ENCODE measurements around the gene NFKBIE. TPM values are rescaled to one million over a fixed set of nuclear protein-coding genes. Genes with fewer than 3 reads are reported as not detected.

Gene NFKBIE
- total and polyA plus RNA-seq, 4 donors, result 3.7 to 4.9 (median 4.7) TPM

GRCh38 chr6:44302856-44303255, 37.5 kb upstream of the NFKBIE start (continued):
- TF ChIP-seq GABPA (IDR thresholded peaks at IDR 0.05 in 1 of 2, conservative IDR thresholded peaks at IDR 0.05 in 1 of 2) (no peak), NR2F2 (IDR thresholded peaks at IDR 0.05) (no peak), HNF4A (conservative IDR thresholded peaks at IDR 0.05) (no peak)
- TF ChIP-seq, protein P1, sequence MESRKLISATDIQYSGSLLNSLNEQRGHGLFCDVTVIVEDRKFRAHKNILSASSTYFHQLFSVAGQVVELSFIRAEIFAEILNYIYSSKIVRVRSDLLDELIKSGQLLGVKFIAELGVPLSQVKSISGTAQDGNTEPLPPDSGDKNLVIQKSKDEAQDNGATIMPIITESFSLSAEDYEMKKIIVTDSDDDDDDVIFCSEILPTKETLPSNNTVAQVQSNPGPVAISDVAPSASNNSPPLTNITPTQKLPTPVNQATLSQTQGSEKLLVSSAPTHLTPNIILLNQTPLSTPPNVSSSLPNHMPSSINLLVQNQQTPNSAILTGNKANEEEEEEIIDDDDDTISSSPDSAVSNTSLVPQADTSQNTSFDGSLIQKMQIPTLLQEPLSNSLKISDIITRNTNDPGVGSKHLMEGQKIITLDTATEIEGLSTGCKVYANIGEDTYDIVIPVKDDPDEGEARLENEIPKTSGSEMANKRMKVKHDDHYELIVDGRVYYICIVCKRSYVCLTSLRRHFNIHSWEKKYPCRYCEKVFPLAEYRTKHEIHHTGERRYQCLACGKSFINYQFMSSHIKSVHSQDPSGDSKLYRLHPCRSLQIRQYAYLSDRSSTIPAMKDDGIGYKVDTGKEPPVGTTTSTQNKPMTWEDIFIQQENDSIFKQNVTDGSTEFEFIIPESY (IDR thresholded peaks at IDR 0.05), result no peak

GRCh38 chr6:44301782-44302564, 36.6 kb upstream of the NFKBIE start:
- no peak overlapping the region for H3K4me3 ChIP-seq (ENCODE audit: low read depth in 1 of 3, low read length in 3 of 3)
- TF ChIP-seq MAX (IDR thresholded peaks at IDR 0.05) (no peak), HNF4A (conservative IDR thresholded peaks at IDR 0.05) (no peak), SP1 (IDR thresholded peaks at IDR 0.05) (no peak), JUND (IDR thresholded peaks at IDR 0.05) (no peak), GABPA (IDR thresholded peaks at IDR 0.05 in 1 of 2, conservative IDR thresholded peaks at IDR 0.05 in 1 of 2) (no peak), YY1 (IDR thresholded peaks at IDR 0.05) (no peak), REST (IDR thresholded peaks at IDR 0.05) (no peak), FOXA1 (IDR thresholded peaks at IDR 0.05) (no peak), RAD21 (IDR thresholded peaks at IDR 0.05) (no peak), RXRA (IDR thresholded peaks at IDR 0.05) (no peak), EGR1 (IDR thresholded peaks at IDR 0.05; ENCODE audit: low read depth in 2 of 2) (no peak)
- TF ChIP-seq, protein P1 (IDR thresholded peaks at IDR 0.05), result no peak
- TF ChIP-seq, protein P2, sequence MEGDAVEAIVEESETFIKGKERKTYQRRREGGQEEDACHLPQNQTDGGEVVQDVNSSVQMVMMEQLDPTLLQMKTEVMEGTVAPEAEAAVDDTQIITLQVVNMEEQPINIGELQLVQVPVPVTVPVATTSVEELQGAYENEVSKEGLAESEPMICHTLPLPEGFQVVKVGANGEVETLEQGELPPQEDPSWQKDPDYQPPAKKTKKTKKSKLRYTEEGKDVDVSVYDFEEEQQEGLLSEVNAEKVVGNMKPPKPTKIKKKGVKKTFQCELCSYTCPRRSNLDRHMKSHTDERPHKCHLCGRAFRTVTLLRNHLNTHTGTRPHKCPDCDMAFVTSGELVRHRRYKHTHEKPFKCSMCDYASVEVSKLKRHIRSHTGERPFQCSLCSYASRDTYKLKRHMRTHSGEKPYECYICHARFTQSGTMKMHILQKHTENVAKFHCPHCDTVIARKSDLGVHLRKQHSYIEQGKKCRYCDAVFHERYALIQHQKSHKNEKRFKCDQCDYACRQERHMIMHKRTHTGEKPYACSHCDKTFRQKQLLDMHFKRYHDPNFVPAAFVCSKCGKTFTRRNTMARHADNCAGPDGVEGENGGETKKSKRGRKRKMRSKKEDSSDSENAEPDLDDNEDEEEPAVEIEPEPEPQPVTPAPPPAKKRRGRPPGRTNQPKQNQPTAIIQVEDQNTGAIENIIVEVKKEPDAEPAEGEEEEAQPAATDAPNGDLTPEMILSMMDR (IDR thresholded peaks at IDR 0.05; ENCODE audit: low read depth, low read length, missing input control), result no peak
- no peaks in the 10 kb centered on the region for H3K27me3 ChIP-seq (ENCODE audit: control insufficient read depth in 4 of 4, insufficient read depth in 4 of 4, low read length in 3 of 4)
- H3K9ac ChIP-seq (ENCODE audit: low read depth in 1 of 2, low read length in 2 of 2), result no peak overlapping the region
- H3K36me3 ChIP-seq (ENCODE audit: control insufficient read depth in 4 of 4, insufficient read depth in 3 of 4, low read depth in 1 of 4, low read length in 3 of 4), result peaks cover 7 to 67% (median 30%) of the 10 kb centered on the region in 4 donors
- peaks cover 7 to 10% (median 10%) of the 10 kb centered on the region in 4 donors for H3K4me1 ChIP-seq (ENCODE audit: control insufficient read depth in 4 of 4, insufficient read depth in 4 of 4, low read length in 3 of 4)
- DNase-seq (ENCODE audit: low spot score), result no peak
- H3K9me3 ChIP-seq (ENCODE audit: control insufficient read depth in 4 of 4, low read length in 3 of 4), result no peaks in the 10 kb centered on the region
- WGBS, result 92% methylated on average over 14 of the region's 14 CpGs
- H3K27ac ChIP-seq (ENCODE audit: low read depth in 1 of 2, low read length in 2 of 2), result no peak overlapping the region

Measured in liver (tissue), 9 donors.